IPS-15b (cell line): ENCODE measurements around the gene ZNF569.
"Not testable (repeated sequence)": the region's sequence is repeated elsewhere in the genome, so short reads cannot be mapped to it uniquely, and the experiment has no call there.

ENCODE experiments used
- H3K27me3 ChIP-seq: one replicate; pipeline ENCODE4 v1.6.1; 2013; ENCODE audit warnings: low read length; ENCODE audit not compliant: control insufficient read depth, insufficient read depth
- H3K36me3 ChIP-seq: one replicate; pipeline ENCODE4 v1.6.1; 2013; ENCODE audit warnings: low read length; ENCODE audit not compliant: control insufficient read depth, insufficient read depth
- H3K4me1 ChIP-seq: one replicate; pipeline ENCODE4 v1.6.1; 2013; ENCODE audit warnings: mild to moderate bottlenecking, low read length; ENCODE audit not compliant: control insufficient read depth, insufficient read depth
- H3K4me3 ChIP-seq: one replicate; pipeline ENCODE4 v1.5.1; 2013; ENCODE audit warnings: low read depth, low read length
- H3K9ac ChIP-seq: one replicate; pipeline ENCODE4 v1.6.1; 2013; ENCODE audit warnings: low read depth, mild to moderate bottlenecking, low read length
- H3K9me3 ChIP-seq: one replicate; pipeline ENCODE4 v1.6.1; 2013; ENCODE audit warnings: mild to moderate bottlenecking, low read length; ENCODE audit not compliant: control insufficient read depth, insufficient read depth

Gene ZNF569

GRCh38 chr19:37370880-37371661 is 96.2 kb downstream of the ZNF569 start, which contains the start of gene ZNF527:
Gene ZNF527, plus strand, starts transcription at chr19:37371099. Its CDS starts 3,100 bp downstream, at chr19:37374199.
- Histone ChIP-seq H3K27me3 (no peaks in the 10 kb centered on the region), H3K9me3 (no peaks in the 10 kb centered on the region), H3K4me3 (peak within 1 kb of the TSS; percentile 82), H3K36me3 (peaks cover 3% of the 10 kb centered on the region), H3K9ac (peak within 1 kb of the TSS; percentile 62), H3K4me1 (no peaks in the 10 kb centered on the region)

- H3K36me3 ChIP-seq, H3K27me3 ChIP-seq, H3K9me3 ChIP-seq, H3K4me1 ChIP-seq: not testable (repeated sequence)
- H3K9ac ChIP-seq: peak overlapping the region; percentile 62
- peak overlapping the region; percentile 82 for H3K4me3 ChIP-seq
Observed at GRCh38 chr19:37370386-37370879, 96.8 kb downstream of the ZNF569 start.

DNA sequence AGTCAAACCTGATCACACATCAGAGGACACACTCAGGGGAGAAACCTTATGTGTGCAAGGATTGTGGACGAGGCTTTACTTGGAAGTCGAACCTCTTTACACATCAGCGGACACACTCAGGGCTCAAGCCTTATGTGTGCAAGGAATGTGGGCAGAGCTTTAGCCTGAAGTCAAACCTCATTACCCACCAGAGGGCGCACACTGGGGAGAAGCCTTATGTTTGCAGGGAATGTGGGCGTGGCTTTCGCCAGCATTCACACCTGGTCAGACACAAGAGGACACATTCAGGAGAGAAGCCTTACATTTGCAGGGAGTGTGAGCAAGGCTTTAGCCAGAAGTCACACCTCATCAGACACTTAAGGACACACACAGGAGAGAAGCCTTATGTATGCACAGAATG is 104.5 kb downstream of the ZNF569 start:
- no peaks in the 10 kb centered on the region for H3K4me1 ChIP-seq
- H3K9me3 ChIP-seq: peaks cover 14% of the 10 kb centered on the region
- H3K27me3 ChIP-seq: no peaks in the 10 kb centered on the region
- no peak overlapping the region for H3K9ac ChIP-seq
- H3K36me3 ChIP-seq: peaks cover 24% of the 10 kb centered on the region
- no peak overlapping the region for H3K4me3 ChIP-seq

- Histone ChIP-seq H3K9me3 (peaks cover 14% of the 10 kb centered on the region), H3K4me3 (no peak overlapping the region), H3K9ac (no peak overlapping the region), H3K4me1 (no peaks in the 10 kb centered on the region), H3K27me3 (no peaks in the 10 kb centered on the region), H3K36me3 (peaks cover 24% of the 10 kb centered on the region)
Observed at GRCh38 chr19:37361994-37362393, 105.2 kb downstream of the ZNF569 start.
